K562 treated with DMSO at 1 percent for 12 hours (cell line): Measurements from ENCODE around the gene ZNF222. TPM values are rescaled to one million over a fixed set of nuclear protein-coding genes. Genes with fewer than 3 reads are reported as not detected.

Experiments used
- total RNA-seq: library from RNA; unstranded; fragments of 300-600 nt; gene quantifications from 2 replicates; pipeline ENCODE4 v1.2.3, GENCODE V29; 2022; ENCODE audit not compliant: insufficient read depth

Gene ZNF222
- 2.0 and 4.9 TPM in 2 replicates for total RNA-seq

GRCh38 chr19:44025217-44025936 lies at the start of gene ZNF222:
TSS of gene ZNF222 (plus strand) at chr19:44025379. CDS start at chr19:44025437, 58 bp downstream.

GRCh38 chr19:43983912-43984686 lies 41.1 kb upstream of the ZNF222 start, which contains the start of gene ZNF155:
TSS of gene ZNF155 (plus strand) at chr19:43984188. CDS start at chr19:43988544, 4,356 bp downstream.

GRCh38 chr19:44002566-44003460 lies 22.4 kb upstream of the ZNF222 start, which contains the start of gene ZNF230:
TSS of gene ZNF230 (plus strand) at chr19:44002957. CDS start at chr19:44007079, 4,122 bp downstream.

GRCh38 chr19:44051650-44052402 lies 26.6 kb downstream of the ZNF222 start, which contains the start of gene ZNF223:
TSS of gene ZNF223 (plus strand) at chr19:44052036. CDS start at chr19:44055177, 3,141 bp downstream.

GRCh38 chr19:44071824-44072542 lies 46.8 kb downstream of the ZNF222 start, which contains the start of gene ZNF284:
TSS of gene ZNF284 (plus strand) at chr19:44072159. CDS start at chr19:44076390, 4,231 bp downstream.

Other genes starting within 250 kb of the ZNF222 start
- 8.2 and 11.0 TPM in 2 replicates for gene KCNN4, start 244.4 kb upstream of the ZNF222 start, total RNA-seq
- 1.4 TPM in 1 of 2 replicates, not detected in the other for gene LYPD5, start 222.9 kb upstream of the ZNF222 start, total RNA-seq
- gene ZNF283, start 198.1 kb upstream of the ZNF222 start, total RNA-seq: 1.5 and 5.6 TPM in 2 replicates
- gene ZNF404, start 141.4 kb upstream of the ZNF222 start, total RNA-seq: 1.1 and 1.2 TPM in 2 replicates
- 1.6 and 7.4 TPM in 2 replicates for gene ZNF45, start 90.1 kb upstream of the ZNF222 start, total RNA-seq
- gene ZNF221, start 74.2 kb upstream of the ZNF222 start, total RNA-seq: 0.60 TPM in 1 of 2 replicates, not detected in the other
- gene ZNF155, start 41.2 kb upstream of the ZNF222 start, total RNA-seq: not detected in 2 replicates
- 0.56 and 2.2 TPM in 2 replicates for gene ZNF230, start 22.4 kb upstream of the ZNF222 start, total RNA-seq
- 1.2 and 2.3 TPM in 2 replicates for gene ZNF223, start 26.7 kb downstream of the ZNF222 start, total RNA-seq
- gene ZNF284, start 46.8 kb downstream of the ZNF222 start, total RNA-seq: 0.31 TPM in 1 of 2 replicates, not detected in the other
- 5.7 and 7.4 TPM in 2 replicates for gene ZNF224, start 69.0 kb downstream of the ZNF222 start, total RNA-seq
- 0.86 and 1.3 TPM in 2 replicates for gene ZNF225, start 88.0 kb downstream of the ZNF222 start, total RNA-seq
- 0.16 and 1.4 TPM in 2 replicates for gene ZNF234, start 116.2 kb downstream of the ZNF222 start, total RNA-seq
- 8.9 and 15.3 TPM in 2 replicates for gene ZNF226, start 139.7 kb downstream of the ZNF222 start, total RNA-seq
- 2.8 and 13.8 TPM in 2 replicates for gene ZNF227, start 187.2 kb downstream of the ZNF222 start, total RNA-seq
- 0.53 TPM in 1 of 2 replicates, not detected in the other for gene ZNF233, start 234.5 kb downstream of the ZNF222 start, total RNA-seq